ENCODE results near the gene TNC.
"Not testable (repeated sequence)": the region's sequence is repeated elsewhere in the genome, so short reads cannot be mapped to it uniquely, and the experiment has no call there.

Gene TNC

GRCh38 chr9:115134941-115135340, 17.0 kb upstream of the TNC start:
- no peak for DNase-seq (ENCODE audit: low spot score)

- no peak for DNase-seq (ENCODE audit: low spot score)
Measured at GRCh38 chr9:115133649-115134048, 15.7 kb upstream of the TNC start.

- no peak for DNase-seq (ENCODE audit: low spot score)
Measured at GRCh38 chr9:115132648-115133047, 14.7 kb upstream of the TNC start.

- DNase-seq (ENCODE audit: low spot score) = no peak
Measured at GRCh38 chr9:115130176-115130575, 12.2 kb upstream of the TNC start.

- not testable (repeated sequence) for DNase-seq (ENCODE audit: low spot score)
Measured at GRCh38 chr9:115128726-115129125, 10.8 kb upstream of the TNC start.

- no peak for DNase-seq (ENCODE audit: low spot score)
Measured at GRCh38 chr9:115127191-115127817, 9.3 kb upstream of the TNC start.

- DNase-seq (ENCODE audit: low spot score) = no peak
Measured at GRCh38 chr9:115126404-115126803, 8.4 kb upstream of the TNC start.

GRCh38 chr9:115122937-115123336, 5.0 kb upstream of the TNC start:
- DNase-seq (ENCODE audit: low spot score) = no peak

- peak; percentile 41 for DNase-seq (ENCODE audit: low spot score)
Measured at GRCh38 chr9:115121181-115121580, 3.2 kb upstream of the TNC start.

- DNase-seq (ENCODE audit: low spot score) = peak; percentile 78
Measured at GRCh38 chr9:115118879-115119218, 892 bp upstream of the TNC start.

- no peak for DNase-seq (ENCODE audit: low spot score)
Measured at GRCh38 chr9:115116421-115117284, 1.3 kb downstream of the TNC start.

GRCh38 chr9:115115924-115116323, 2.0 kb downstream of the TNC start:
- peak; percentile 19 for DNase-seq (ENCODE audit: low spot score)

- no peak for DNase-seq (ENCODE audit: low spot score)
Measured at GRCh38 chr9:115115117-115115880, 2.7 kb downstream of the TNC start.

- DNase-seq (ENCODE audit: low spot score) = no peak
Measured at GRCh38 chr9:115114546-115114945, 3.4 kb downstream of the TNC start.

- no peak for DNase-seq (ENCODE audit: low spot score)
Measured at GRCh38 chr9:115114084-115114483, 3.9 kb downstream of the TNC start.

GRCh38 chr9:115111874-115112273, 6.1 kb downstream of the TNC start:
- no peak for DNase-seq (ENCODE audit: low spot score)

- no peak for DNase-seq (ENCODE audit: low spot score)
Measured at GRCh38 chr9:115109486-115109885, 8.5 kb downstream of the TNC start.

GRCh38 chr9:115107701-115108100, 10.3 kb downstream of the TNC start:
- no peak for DNase-seq (ENCODE audit: low spot score)

- no peak for DNase-seq (ENCODE audit: low spot score)
Measured at GRCh38 chr9:115106642-115107041, 11.3 kb downstream of the TNC start.

GRCh38 chr9:115106001-115106400, 12.0 kb downstream of the TNC start:
- DNase-seq (ENCODE audit: low spot score) = no peak

- no peak for DNase-seq (ENCODE audit: low spot score)
Measured at GRCh38 chr9:115104908-115105307, 13.0 kb downstream of the TNC start.

- DNase-seq (ENCODE audit: low spot score) = no peak
Measured at GRCh38 chr9:115103746-115104477, 14.0 kb downstream of the TNC start.
